ENCODE measurements around the gene PRODH2.
"Not testable (repeated sequence)": the region's sequence is repeated elsewhere in the genome, so short reads cannot be mapped to it uniquely, and the experiment has no call there.

The PRODH2 gene

GRCh38 chr19:35777961-35778360 lies 34.7 kb downstream of the PRODH2 start:
- FAIRE-seq, result no peak

- no peak for FAIRE-seq
Observed at GRCh38 chr19:35777086-35777841, 35.4 kb downstream of the PRODH2 start.

DNA sequence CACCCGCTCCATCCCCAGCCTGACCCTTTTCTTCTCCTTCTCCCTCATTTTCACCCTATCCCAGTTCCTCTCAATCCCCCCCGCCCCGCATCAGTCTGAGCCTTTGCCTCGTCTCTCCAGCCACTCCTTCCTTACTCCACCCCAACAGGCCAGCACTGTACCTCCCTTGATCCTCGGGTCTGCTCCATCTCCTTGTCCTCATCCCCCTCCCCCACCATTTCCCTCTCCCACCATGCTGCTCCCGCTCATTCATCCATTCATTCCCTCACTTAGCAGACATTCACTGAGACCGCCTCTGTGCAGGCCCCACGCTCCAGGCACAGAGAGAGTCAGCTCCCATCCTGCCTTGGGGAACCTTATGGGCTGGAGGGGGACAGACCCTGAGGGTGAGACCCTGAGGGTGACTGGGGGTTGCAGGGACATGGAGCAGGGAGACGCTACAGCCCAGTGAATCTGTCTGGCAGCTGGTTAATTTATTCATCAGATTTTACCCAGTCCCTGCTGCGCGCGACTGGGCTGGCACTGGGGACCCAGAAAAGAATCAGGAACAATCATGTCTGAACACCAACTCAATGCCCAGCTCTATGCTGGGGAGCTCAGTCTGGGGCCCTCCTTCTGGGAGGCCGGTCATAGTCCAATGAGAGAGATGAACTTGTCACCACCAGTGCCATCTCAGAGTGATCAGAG lies 36.4 kb downstream of the PRODH2 start:
- no peak for FAIRE-seq

- no peak for FAIRE-seq
Observed at GRCh38 chr19:35775298-35776101, 37.1 kb downstream of the PRODH2 start, which contains the start of gene ARHGAP33. ARHGAP33 (plus strand) TSS chr19:35775564; CDS start chr19:35775659, 95 bp downstream.

- FAIRE-seq, result no peak
Observed at GRCh38 chr19:35775046-35775297, 37.7 kb downstream of the PRODH2 start.

DNA sequence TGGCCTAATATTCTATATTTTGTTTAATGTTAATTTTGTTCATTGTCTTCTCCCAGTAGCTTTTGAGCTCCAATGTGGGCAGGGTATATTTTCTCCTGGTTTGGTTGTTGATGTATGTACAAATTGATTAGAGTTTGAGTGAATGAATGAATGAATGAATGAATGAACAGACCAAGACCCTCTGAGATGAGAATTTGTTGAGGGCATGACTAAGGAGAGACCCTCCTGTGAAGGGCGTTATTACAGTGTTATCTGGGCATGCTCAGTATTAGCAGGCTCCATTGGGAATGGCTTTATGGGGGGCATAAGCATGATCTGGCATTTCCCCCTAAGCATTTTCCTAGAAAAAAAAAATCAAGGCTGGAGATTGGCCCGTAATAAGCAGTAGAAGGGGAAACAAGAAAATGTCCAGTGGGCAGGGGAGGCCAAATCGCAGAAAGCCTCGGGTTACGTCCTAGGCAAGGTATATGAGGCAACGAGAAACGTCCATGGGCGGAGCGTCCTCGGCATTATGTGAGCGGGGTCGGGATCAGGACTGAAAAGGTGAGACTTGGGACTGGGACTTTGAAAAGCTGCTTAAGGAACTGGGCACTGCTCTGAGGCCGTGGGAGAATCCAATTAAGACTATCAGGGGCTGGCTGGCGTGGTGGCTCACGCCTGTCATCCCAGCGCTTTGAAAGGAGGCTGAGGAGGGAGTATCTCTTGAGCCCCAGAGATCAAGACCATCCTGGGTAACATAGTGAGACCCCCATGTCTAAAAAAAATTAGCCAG lies 38.2 kb downstream of the PRODH2 start:
- no peak for FAIRE-seq

DNA sequence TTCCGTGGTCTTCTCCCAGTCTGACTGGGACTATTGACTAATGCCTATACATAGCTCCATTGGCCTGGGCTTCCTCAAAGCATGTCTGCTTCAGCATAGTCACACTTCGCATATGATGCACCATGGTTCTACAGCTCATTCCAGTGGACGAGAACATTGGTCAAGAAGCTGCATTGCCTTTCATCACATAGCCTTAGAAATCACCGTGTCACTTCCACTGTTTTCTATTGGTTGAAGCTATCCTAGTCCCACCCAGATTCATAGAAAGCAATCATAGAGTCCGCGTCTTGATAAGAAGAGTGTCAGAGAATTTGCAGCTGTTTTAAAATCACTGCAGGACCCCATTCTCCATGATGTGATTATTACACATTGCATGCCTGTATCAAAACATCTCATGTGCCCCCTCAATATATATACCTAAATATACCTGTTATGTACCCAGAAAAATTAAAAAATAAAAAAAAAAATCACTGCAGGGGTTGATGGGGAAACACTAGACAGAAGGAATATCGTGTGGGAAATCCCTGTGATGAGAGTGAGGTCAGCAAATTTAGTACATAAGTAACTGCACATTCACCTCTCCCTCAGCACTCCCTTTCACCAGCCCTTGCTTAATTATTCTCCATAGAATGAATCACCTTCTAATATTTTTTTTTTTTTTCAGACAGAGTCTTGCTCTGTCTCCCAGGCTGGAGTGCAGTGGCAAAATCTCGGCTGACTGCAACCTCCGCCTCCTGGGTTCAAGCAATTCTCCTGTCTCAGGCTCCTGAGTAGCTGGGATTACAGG lies 39.4 kb downstream of the PRODH2 start:
- no peak for FAIRE-seq

DNA sequence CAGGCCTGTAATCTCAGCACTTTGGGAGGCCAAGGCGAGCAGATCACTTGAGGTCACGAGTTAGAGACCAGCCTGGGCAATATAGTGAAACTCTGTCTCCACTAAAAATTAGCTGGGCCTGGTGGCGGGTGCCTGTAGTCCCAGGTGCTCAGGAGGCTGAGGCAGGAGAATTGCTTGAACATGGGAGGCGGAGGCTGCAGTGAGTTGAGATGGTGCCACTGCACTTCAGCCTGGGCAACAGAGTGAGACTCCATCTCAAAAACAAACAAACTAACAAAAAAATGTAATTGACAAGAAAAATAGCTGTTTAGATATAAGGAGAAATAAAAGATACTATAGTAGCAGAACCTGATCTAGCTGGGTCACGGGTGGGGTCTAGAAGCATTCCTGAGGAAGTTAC lies 40.3 kb downstream of the PRODH2 start:
- not testable (repeated sequence) for FAIRE-seq

DNA sequence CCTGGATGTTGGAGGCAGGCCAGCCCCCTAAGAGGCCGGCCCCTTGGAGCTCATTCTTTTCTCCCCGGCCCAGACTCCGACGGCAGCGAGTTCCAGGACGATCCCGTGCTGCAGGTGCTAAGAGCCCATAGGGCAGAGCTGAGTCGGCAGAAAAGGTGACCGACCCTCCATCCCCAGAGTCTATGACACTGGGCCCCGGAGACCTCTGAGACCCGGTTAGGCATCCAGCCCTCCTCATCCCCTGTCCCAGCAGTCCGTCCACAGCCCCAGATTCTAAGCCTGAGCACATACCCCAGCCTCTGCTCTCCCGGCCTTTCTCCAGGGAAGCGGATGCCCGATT lies 44.6 kb downstream of the PRODH2 start:
- FAIRE-seq, result no peak

GRCh38 chr19:35767288-35768081 lies 45.2 kb downstream of the PRODH2 start:
- FAIRE-seq, result no peak

DNA sequence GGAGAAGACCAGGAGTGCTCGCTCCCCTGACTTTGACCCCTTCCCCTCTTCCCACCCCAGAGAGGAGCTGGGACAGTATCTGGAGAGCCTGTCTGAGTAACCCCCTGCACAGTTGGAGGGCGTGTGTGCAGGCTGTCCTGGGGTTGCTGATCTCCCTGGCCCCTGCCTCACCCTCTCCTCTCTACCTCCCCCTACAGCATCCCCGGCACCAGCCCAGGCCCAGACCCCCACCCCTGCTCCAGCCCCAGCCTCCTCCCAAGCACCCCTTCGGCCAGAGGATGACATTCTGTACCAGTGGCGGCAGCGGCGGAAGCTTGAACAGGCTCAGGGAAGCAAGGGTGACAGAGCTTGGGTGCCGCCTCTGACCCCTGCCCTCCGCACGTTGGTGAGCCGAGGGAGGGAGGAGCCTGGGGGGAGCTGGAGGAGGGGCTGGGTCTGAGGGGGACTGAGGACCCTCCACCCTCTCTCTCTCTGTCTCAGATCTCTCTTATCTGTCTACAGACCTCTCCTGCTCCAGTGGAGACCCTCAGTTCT lies 46.0 kb downstream of the PRODH2 start:
- no peak for FAIRE-seq

- no peak for FAIRE-seq
Observed at GRCh38 chr19:35764432-35765315, 48.0 kb downstream of the PRODH2 start.

DNA sequence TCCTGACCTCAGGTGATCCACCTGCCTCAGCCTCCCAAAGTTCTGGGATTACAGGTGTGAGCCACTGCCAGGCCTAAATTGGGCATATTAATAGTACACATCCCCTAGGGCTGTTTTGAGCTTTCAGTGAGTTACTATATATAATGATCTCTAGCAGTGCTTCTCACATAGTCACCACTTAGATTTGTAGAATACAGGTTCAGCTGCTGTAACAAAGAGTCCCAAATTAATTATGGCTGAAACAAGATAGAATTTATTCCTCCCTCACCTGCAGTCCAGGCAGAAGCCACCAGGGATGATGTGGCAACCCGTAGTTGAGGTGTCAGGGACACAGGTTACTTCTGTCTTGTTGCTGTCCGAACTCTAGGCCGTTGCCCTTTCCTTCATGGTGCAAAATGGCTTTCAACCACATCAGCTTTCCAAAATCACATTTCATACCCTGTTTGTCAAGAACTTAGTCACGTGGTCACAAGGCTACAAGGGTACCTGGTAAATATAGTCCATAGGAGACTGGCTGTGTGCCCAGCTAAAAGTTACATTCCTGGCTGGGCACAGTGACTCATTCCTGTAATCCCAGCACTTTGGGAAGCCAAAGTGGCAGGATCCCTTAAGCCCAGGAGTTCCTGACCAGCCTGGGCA lies 51.8 kb downstream of the PRODH2 start:
- FAIRE-seq, result no peak

GRCh38 chr19:35759697-35760096 lies 52.9 kb downstream of the PRODH2 start:
- FAIRE-seq, result no peak

GRCh38 chr19:35757749-35758608 lies 54.7 kb downstream of the PRODH2 start, which contains the start of gene PROSER3:
PROSER3 (plus strand) TSS chr19:35758176; CDS start chr19:35758216, 40 bp downstream.
- peak; percentile 76 for FAIRE-seq

GRCh38 chr19:35757231-35757748 lies 55.4 kb downstream of the PRODH2 start:
- FAIRE-seq, result no peak

- FAIRE-seq, result no peak
Observed at GRCh38 chr19:35756377-35757230, 56.0 kb downstream of the PRODH2 start, which contains the start of gene HSPB6. HSPB6 (minus strand) TSS chr19:35757029; CDS start chr19:35757008, 21 bp downstream.

All from colon (tissue), 2 donors.